ENCODE results near the gene GRIK5. TPM values are rescaled to one million over a fixed set of nuclear protein-coding genes. Genes with fewer than 3 reads are reported as not detected.

The GRIK5 gene
- total RNA-seq, 1 donor from 2014 or later, result 0.37 TPM

DNA sequence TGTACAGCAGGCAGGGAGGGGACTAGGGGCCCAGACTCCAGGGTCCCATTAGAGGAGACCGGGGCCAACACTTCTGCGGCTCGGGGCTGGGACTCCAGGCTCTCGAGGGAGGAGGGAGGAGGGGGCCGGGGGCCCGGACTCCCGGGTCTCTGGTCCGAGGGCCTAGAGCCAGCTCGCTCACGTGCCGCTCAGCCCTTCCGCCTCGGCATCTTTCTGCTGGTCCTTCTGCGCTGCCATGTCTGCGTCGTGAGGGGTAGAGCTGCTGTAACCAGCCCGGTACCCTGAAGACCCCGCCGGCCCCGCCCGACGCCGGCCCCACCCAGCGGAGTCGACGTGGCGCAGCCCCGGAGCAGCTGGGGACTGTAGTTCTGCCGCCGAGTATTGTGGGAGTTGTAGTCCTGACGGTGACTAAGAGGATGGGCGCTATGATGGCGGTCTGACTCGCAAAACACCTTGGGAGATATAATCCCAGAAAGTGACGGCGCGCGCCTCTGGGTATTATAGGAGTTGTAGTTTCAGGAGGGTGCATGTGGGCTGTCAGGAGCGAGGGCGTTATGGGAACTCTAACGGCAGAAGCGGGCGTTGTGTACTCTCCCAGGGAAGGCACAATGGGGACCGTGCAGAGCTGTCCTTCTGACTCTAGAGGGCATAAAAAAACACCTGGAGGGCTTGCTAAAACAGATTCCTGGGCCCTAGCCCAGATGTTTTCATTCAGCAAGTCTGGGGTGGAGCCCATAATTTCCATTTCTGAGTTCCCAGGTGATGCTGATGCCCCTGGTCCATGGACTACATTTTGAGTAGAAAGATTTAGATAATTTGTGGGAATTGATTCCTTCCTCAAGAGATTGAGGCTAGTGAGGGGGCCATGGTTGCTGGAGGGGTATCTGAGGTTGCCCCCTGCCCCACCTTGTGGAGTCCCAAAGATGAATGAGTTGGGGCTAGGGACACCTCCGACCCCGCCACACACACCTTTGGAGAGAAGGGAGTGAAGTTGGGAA, 110.7 kb downstream of the GRIK5 start, which contains the start of gene RABAC1:
TSS of gene RABAC1 (minus strand) at position 266 of the 998 bp plus-strand sequence. CDS start at position 237, 29 bp downstream.
- Mint-ChIP-seq H3K9me3 (ENCODE audit: low read depth) (no peaks in the 10 kb centered on the region), H3K27ac (ENCODE audit: unreplicated experiment) (peak within 1 kb of the TSS; percentile 98), H3K27me3 (ENCODE audit: low read depth) (no peaks in the 10 kb centered on the region), H3K4me1 (ENCODE audit: low read depth) (peaks cover 21% of the 10 kb centered on the region), H3K36me3 (ENCODE audit: low read depth) (peaks cover 6% of the 10 kb centered on the region), H3K4me3 (ENCODE audit: unreplicated experiment) (peak within 1 kb of the TSS; percentile 79)
- peak; percentile 64 for TF ChIP-seq CTCF (IDR thresholded peaks at IDR 0.05)
- DNase-seq (ENCODE audit: low spot score), result no peak

DNA sequence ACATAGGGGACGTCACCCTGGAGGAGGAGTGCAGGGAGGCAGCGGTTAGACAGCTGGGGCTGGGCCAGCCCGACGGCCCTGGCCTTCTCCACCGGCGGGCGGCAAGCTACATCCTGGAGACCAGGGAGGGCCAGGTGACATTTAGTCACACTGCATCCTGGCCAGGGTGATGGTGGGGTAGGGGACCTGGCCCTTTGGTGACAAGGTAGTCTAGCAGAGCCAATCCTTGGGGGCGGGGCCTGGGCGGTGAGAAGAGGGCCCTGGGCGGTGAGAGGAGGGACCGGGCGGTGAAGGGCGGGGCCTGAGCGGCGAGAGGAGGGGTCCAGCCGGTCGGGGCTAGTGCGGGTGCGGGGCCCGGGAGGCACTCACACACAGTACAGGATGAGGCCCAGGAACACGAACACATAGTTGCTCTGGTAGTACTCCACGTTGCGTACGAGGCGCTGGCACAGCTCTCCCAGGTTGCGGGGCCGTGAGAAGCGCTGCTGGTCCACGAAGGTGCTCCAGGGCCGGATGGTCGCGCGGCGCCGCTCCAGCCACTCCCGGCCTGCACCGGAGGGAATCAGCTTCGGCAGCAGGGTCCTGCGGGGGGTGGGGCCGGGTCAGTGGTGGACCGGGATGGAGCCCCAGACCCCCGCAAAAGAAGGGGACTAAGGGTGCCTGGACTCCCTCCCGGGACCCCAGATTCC, 111.5 kb downstream of the GRIK5 start:
- Mint-ChIP-seq H3K36me3 (ENCODE audit: low read depth) (peaks cover 6% of the 10 kb centered on the region), H3K9me3 (ENCODE audit: low read depth) (no peaks in the 10 kb centered on the region), H3K4me3 (ENCODE audit: unreplicated experiment) (peak overlapping the region; percentile 79), H3K27ac (ENCODE audit: unreplicated experiment) (peak overlapping the region; percentile 98), H3K4me1 (ENCODE audit: low read depth) (peaks cover 21% of the 10 kb centered on the region), H3K27me3 (ENCODE audit: low read depth) (no peaks in the 10 kb centered on the region)
- TF ChIP-seq CTCF (IDR thresholded peaks at IDR 0.05), result no peak
- DNase-seq (ENCODE audit: low spot score), result no peak

DNA sequence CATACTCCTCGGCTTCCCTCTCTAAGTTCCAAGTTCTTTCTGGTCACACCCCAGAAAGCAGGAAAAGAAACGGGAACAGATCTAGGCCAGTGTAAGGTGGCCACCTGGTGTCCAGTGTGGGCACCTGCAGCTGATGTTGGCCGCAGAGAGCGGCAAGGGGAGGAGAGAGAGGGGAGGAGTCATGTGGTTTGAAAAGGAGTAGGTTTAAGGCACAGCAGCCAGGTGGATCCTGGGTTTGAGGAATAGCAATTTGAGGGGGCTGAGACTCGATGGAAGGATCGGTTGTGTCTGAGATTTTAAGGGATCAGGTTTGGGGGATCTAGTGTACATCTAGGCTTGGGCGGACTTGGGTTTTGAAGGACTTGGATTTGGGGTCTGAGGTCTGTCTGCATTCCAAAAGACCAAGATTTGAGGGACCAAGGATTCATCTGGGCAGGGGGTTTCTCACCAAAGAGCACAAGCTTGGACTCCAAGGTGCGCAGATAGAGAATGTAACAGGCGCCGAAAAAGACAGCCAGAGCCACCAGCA, 112.1 kb downstream of the GRIK5 start:
- Mint-ChIP-seq H3K27me3 (ENCODE audit: low read depth) (no peaks in the 10 kb centered on the region), H3K36me3 (ENCODE audit: low read depth) (peaks cover 6% of the 10 kb centered on the region), H3K27ac (ENCODE audit: unreplicated experiment) (peak overlapping the region; percentile 98), H3K4me3 (ENCODE audit: unreplicated experiment) (peak overlapping the region; percentile 79), H3K4me1 (ENCODE audit: low read depth) (peaks cover 21% of the 10 kb centered on the region), H3K9me3 (ENCODE audit: low read depth) (no peaks in the 10 kb centered on the region)
- no peak for DNase-seq (ENCODE audit: low spot score)
- TF ChIP-seq CTCF (IDR thresholded peaks at IDR 0.05), result peak; percentile 88

DNA sequence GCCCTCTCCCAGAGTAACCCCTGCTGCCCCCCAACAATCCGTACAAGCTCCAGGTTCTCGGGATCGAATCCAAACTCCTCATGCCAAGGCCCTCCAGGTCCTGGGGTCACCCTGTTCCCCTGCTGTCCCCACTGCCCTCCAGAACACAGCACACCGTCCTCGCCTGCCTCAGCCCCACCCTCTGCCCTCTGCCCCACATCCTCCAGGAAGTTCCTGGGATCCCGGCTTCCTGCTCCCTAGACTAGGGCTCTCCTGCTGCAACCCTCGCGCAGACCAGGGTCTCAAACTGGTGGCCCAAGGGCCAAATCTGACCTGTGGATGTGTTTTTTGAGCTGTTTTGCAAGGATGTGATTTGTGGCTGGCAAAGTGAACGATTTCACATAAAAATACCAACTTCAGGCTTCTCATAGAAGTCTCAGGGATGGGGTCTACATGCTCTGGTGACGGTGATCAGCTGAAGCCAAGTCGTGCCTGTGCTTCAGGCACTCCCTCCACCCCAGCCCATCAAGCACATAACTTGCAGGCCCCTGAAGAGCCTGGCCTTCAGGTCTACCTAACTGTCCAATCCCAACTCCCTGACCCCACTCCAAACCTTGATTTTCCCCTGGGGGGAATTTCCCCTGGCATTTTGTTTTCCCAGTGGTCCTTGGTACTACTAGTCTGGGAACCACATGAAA, 112.7 kb downstream of the GRIK5 start:
- H3K27me3 Mint-ChIP-seq (ENCODE audit: low read depth), result no peaks in the 10 kb centered on the region
- peaks cover 6% of the 10 kb centered on the region for H3K36me3 Mint-ChIP-seq (ENCODE audit: low read depth)
- no peak for DNase-seq (ENCODE audit: low spot score)
- TF ChIP-seq CTCF (IDR thresholded peaks at IDR 0.05), result no peak
- H3K4me3 Mint-ChIP-seq (ENCODE audit: unreplicated experiment), result peak overlapping the region; percentile 79
- peaks cover 21% of the 10 kb centered on the region for H3K4me1 Mint-ChIP-seq (ENCODE audit: low read depth)
- peak overlapping the region; percentile 98 for H3K27ac Mint-ChIP-seq (ENCODE audit: unreplicated experiment)
- no peaks in the 10 kb centered on the region for H3K9me3 Mint-ChIP-seq (ENCODE audit: low read depth)

Measured in chondrocyte (in vitro differentiated cells).